Stomach (tissue), 9 donors: Measurements from ENCODE around the gene GJA1. TPM values are rescaled to one million over a fixed set of nuclear protein-coding genes. Genes with fewer than 3 reads are reported as not detected.
A peak's percentile ranks its signal among the peaks of the same experiment; 100 is the strongest.

Experiments used
- DNase-seq, 2 donors: peaks; one replicate each; pipeline versions ENCODE4 v3.0.0 to v3.0.0-alpha.2; 2013 to 2019
- H3K27ac ChIP-seq, 5 donors: fragments of 200-600 bp in 4 of 5; sonication (generic) in 4 of 5; one replicate each; pipeline ENCODE4 v1.5.1; 2013 to 2019; ENCODE audit warnings: mild to moderate bottlenecking in 1 of 5, moderate library complexity in 1 of 5
- H3K27me3 ChIP-seq, 3 donors: fragments of 200-600 bp; sonication (generic); one replicate each; pipeline ENCODE4 v1.5.1; 2017 to 2019; ENCODE audit warnings: mixed run types in 1 of 3
- H3K36me3 ChIP-seq, 4 donors: fragments of 200-600 bp; sonication (generic); 1 replicate in 3 of 4; 2 replicates in 1 of 4; pipeline ENCODE4 v1.5.1; 2016 to 2019
- H3K4me1 ChIP-seq, 4 donors: fragments of 200-600 bp; sonication (generic); one replicate each; pipeline ENCODE4 v1.5.1; 2016 to 2019
- H3K4me3 ChIP-seq, 4 donors: fragments of 200-600 bp; sonication (generic) in 3 of 4; one replicate each; pipeline ENCODE4 v1.5.1; 2016 to 2019; ENCODE audit warnings: mild to moderate bottlenecking in 1 of 4
- H3K9me3 ChIP-seq, 4 donors: fragments of 200-600 bp; sonication (generic); one replicate each; pipeline ENCODE4 v1.5.1; 2016 to 2019
- CTCF ChIP-seq, 7 experiments: fragments of 450-650 bp in 4 of 7; fragments of 200-600 bp in 3 of 7; sonication (generic) in 3 of 7; IDR thresholded peaks; one replicate each; pipeline ENCODE4 v1.5.1; 2016 to 2019; ENCODE audit warnings: antibody characterized with exemption in 7 of 7, control low read depth in 2 of 7, mild to moderate bottlenecking in 1 of 7
- EP300 ChIP-seq: sonication (generic); formaldehyde crosslinking; IDR thresholded peaks from one replicate; pipeline ENCODE4 v1.6.1; 2017; ENCODE audit warnings: antibody characterized with exemption
- POLR2A ChIP-seq, 4 donors: fragments of 450-650 bp; IDR thresholded peaks; one replicate each; pipeline ENCODE4 v1.6.1; 2016; ENCODE audit warnings: antibody characterized with exemption in 4 of 4, control low read depth in 2 of 4, mild to moderate bottlenecking in 1 of 4, moderate library complexity in 1 of 4
- POLR2AphosphoS5 ChIP-seq, 3 donors: sonication (generic); formaldehyde crosslinking; IDR thresholded peaks; one replicate each; pipeline ENCODE4 v1.6.1; 2016; ENCODE audit warnings: antibody characterized with exemption in 3 of 3
- WGBS, 5 donors: extraction: QIAGEN DNeasy Blood & Tissue Kit in 3 of 5; methylation state at CpG; one replicate each; pipeline versions ENCODE4 v1.1.5 to v1.1.7; 2013 to 2018; 5-methylcytosine and 5-hydroxymethylcytosine counted together
- intact Hi-C: fragments of 100-400 bp; cut with DNase I; formaldehyde crosslinking; loops from one replicate; pipeline ENCODE4 v1.15.1; 2023; ENCODE audit warnings: low total_unique reads
- polyA plus RNA-seq, 3 donors: library from polyadenylated mRNA; stranded (reverse); fragments of 200-250 nt; gene quantifications; one replicate each; pipeline ENCODE4 v1.2.3, GENCODE V29; 2013
- total RNA-seq, 5 donors: library from RNA; depleted of rRNA; stranded (reverse); fragments of >200 nt; gene quantifications; one replicate each; pipeline versions ENCODE4 v1.1.0 to v1.2.3, GENCODE V29; 2014 to 2016
- donor health status: healthy with polysubstance abuse.
- donor health status: Bipolar disorder and iron deficiency.
- donor health status: healthy.

Gene GJA1
- total and polyA plus RNA-seq, 8 donors, result 0.29 to 99.1 (median 18.8) TPM

- intact Hi-C loops, result no loop called here
- no peaks in the 10 kb centered on the region for H3K27me3 ChIP-seq
- no peak overlapping the region for H3K27ac ChIP-seq
- no peak overlapping the region for H3K4me3 ChIP-seq
- H3K4me1 ChIP-seq, result no peaks in the 10 kb centered on the region
- WGBS, 5 donors, result 37 to 58% (median 52%) methylated on average over 9 of the region's 9 CpGs
- H3K9me3 ChIP-seq, result no peaks in the 10 kb centered on the region
- peak in 1 of 2 donors; percentile 5 for DNase-seq
- no peaks in the 10 kb centered on the region for H3K36me3 ChIP-seq
- TF ChIP-seq EP300, result no peak
- TF ChIP-seq POLR2AphosphoS5 (IDR thresholded peaks at IDR 0.05), result no peak
- TF ChIP-seq CTCF (IDR thresholded peaks at IDR 0.05), result no peak
- TF ChIP-seq POLR2A (IDR thresholded peaks at IDR 0.05), result no peak
Observed at GRCh38 chr6:121405306-121405705, 30.1 kb upstream of the GJA1 start.

GRCh38 chr6:121408321-121408720, 27.1 kb upstream of the GJA1 start:
- H3K4me3 ChIP-seq, result no peak overlapping the region
- intact Hi-C loops, result no loop called here
- DNase-seq, result no peak
- no peak overlapping the region for H3K27ac ChIP-seq
- H3K9me3 ChIP-seq, result no peaks in the 10 kb centered on the region
- H3K36me3 ChIP-seq, result no peaks in the 10 kb centered on the region
- H3K27me3 ChIP-seq, result no peaks in the 10 kb centered on the region
- WGBS, 5 donors, result 89 to 96% (median 94%) methylated on average over 19 of the region's 19 CpGs
- no peaks in the 10 kb centered on the region for H3K4me1 ChIP-seq
- TF ChIP-seq EP300 (no peak), CTCF (IDR thresholded peaks at IDR 0.05) (no peak), POLR2A (IDR thresholded peaks at IDR 0.05) (no peak), POLR2AphosphoS5 (IDR thresholded peaks at IDR 0.05) (no peak)

- H3K27me3 ChIP-seq, result no peaks in the 10 kb centered on the region
- H3K4me3 ChIP-seq, result no peak overlapping the region
- H3K36me3 ChIP-seq, result no peaks in the 10 kb centered on the region
- H3K9me3 ChIP-seq, result no peaks in the 10 kb centered on the region
- DNase-seq, result no peak
- 41 to 73% (median 53%) methylated on average over 2 of the region's 2 CpGs for WGBS, 5 donors
- no peaks in the 10 kb centered on the region for H3K4me1 ChIP-seq
- no peak for TF ChIP-seq POLR2AphosphoS5 (IDR thresholded peaks at IDR 0.05)
- no peak for TF ChIP-seq CTCF (IDR thresholded peaks at IDR 0.05)
- no peak for TF ChIP-seq POLR2A (IDR thresholded peaks at IDR 0.05)
- no peak for TF ChIP-seq EP300
- intact Hi-C loops, result no loop called here
- no peak overlapping the region for H3K27ac ChIP-seq
Observed at GRCh38 chr6:121413879-121414278, 21.6 kb upstream of the GJA1 start.

- 89 to 96% (median 91%) methylated on average over 4 of the region's 4 CpGs for whole genome bisulfite sequencing, 5 donors
- TF ChIP-seq POLR2AphosphoS5 (IDR thresholded peaks at IDR 0.05) (no peak), EP300 (no peak), CTCF (IDR thresholded peaks at IDR 0.05) (no peak), POLR2A (IDR thresholded peaks at IDR 0.05) (no peak)
Observed at GRCh38 chr6:121418346-121418745, 17.1 kb upstream of the GJA1 start.

More at GRCh38 chr6:121418346-121418745, 17.1 kb upstream of the GJA1 start:
- H3K27me3 ChIP-seq, result no peaks in the 10 kb centered on the region
- no peaks in the 10 kb centered on the region for H3K9me3 ChIP-seq
- H3K36me3 ChIP-seq, result no peaks in the 10 kb centered on the region
- intact Hi-C loops, result no loop called here
- no peak for DNase-seq
- H3K4me1 ChIP-seq, result no peaks in the 10 kb centered on the region
- H3K27ac ChIP-seq, result no peak overlapping the region
- no peak overlapping the region for H3K4me3 ChIP-seq
